Fibroblast of upper back skin (primary cell): ENCODE measurements around the gene CANT1.
"Not testable (repeated sequence)": the region's sequence is repeated elsewhere in the genome, so short reads cannot be mapped to it uniquely, and the experiment has no call there.

Source experiments
- DNase-seq: peaks from one replicate; pipeline ENCODE4 v3.0.0-alpha.2; 2013

Gene CANT1

DNA sequence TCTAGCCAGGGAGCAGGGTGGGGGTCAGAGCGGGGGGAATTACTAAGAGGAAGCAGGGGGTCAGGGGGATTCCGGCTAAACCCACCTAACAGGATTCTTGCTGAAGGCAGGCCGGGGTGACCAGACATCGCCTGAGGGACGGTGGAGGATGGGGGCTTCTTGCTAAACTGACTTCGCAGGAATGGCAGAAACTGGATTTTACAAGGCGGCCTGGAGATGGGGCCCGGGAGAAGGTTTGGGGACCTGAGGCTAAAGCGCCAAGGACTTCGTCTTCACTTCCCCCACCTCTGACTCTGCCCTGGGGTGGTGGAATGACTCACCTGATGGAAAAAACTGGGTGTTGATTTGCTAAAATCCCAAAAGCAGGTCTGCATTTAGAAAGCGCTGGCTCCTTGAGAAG lies 53.3 kb downstream of the CANT1 start:
- DNase-seq: no peak

DNA sequence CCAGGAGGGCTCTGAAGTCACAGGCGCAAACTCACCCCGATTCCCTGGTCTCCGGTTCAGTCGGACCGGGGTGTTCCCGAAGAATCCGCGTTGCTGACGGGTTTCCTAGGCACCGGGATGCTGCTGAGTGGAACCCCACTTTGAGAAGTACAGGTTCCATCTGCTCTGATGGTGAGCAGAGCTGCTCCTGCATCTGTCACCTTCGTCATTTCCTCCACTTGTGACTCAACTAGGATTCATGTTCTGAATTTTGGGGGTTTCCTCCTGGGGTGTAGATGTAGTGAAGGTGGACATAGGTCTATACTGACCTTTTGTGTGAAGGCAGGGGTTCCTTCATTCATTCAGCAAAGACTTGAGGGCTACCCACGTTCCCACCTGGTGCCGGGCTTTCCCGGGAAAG lies 54.9 kb downstream of the CANT1 start:
- DNase-seq: no peak

DNA sequence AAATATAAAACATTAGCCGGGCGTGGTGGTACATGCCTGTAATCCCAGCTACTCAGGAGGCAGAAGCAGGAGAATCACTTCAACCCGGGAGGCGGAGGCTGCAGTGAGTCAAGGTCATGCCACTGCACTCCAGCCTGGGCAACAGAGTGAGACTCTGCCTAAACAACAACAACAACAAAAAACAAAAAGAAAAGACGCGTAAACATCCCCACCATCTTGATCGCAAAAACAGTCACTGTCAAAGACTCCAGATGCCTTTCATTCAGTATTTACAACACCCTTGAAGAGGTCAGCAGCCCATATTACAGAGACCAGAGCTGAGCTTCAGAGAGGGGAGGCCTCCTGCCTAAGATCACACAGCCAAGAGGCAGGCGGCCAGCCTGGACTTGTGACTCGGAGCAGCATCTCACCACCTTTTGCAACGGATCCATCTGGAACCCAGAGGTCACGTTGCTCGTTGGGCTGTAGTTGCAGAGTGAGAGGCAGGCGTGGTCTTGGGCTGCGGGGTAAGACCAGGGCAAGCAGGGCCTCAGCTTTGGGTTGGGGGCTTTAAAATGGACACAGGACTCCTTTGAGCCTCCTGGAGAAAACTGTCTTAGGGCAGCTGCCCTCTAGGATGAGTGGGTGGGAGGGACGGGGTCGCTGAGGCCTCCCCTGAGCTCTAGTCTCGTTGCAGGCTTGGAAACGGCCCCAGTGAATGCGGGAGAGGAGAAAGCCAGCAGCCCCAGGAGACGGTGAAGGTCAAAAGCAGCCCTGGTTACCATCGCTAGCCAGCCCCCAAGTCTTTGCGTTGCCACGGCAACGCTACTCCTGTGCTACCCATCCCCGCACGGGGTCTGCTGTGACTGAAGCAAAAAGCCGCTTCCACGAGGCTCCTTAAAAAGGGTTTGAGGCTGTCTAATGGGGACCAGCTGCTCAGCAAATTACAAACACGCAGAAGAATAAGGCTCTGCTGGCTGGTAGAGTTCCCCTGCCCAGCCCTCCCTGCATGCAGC lies 55.9 kb downstream of the CANT1 start:
- DNase-seq: peak; percentile 53

DNA sequence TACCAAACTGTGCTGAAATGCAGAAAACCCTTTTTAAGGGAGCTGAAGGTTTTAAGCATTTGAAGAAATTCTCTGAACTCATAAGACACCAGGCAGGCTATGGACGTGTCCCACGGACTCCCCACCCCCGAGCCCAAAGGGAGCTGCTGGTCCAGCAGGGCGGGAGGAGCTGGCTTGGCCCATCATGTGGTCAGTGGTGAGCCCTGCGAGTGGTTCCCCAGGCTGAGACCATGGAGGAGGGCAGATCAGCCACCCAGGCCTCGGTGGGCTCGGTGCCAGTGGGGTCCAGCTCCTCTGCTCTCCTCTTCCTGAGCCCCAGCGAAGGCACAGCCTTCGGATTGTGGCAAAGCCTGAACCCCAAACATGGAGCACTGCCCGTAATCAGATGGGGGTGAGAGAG lies 56.9 kb downstream of the CANT1 start:
- DNase-seq: no peak

DNA sequence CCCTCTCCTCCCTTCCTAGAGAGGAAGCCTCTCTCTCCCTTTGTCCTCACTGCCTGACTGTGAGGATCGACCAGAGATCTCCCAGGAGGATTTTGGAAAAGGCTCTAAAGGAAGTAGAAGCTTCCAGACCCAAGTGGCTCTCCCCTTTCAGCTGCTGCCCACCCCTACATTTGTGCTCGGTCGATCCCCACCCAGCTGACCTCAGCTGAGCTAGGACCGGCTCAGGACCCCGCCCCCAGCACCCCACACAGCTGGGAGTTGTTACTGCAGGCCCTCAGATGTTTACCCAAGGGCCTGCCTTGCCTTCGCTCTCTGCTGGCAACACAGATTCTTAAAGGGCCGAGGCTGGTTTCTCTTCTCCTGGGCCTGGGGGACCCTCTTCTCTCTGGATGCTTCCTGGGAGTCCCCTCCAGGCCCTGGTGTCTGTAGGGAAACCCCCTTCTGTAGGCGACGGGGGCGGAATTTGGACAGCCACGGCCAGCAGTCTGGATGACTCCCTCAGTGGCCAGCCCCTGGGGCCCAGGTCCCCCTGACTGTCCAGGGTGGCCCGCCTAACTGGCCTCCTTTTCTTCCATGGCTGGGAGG lies 57.5 kb downstream of the CANT1 start:
- peak; percentile 15 for DNase-seq

DNA sequence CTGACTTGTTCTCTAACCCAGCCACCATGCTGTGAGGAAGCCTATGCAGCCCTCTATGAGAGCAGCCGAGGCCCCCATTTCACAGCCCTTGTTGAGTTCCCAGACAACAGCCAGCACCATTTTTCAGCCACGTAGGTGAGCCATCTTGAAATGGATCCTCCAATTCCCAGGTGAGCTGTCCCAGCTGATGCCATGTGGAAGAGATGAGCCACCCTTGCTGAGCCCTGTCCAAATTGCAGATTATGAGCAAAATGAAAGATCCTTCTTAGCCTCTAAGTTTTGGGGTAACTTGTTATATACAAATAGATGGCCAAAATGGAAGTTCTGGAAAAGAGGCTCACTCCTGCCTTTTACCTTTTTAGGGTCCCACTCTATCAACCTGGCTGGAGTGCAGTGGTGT lies 58.7 kb downstream of the CANT1 start:
- DNase-seq: no peak

DNA sequence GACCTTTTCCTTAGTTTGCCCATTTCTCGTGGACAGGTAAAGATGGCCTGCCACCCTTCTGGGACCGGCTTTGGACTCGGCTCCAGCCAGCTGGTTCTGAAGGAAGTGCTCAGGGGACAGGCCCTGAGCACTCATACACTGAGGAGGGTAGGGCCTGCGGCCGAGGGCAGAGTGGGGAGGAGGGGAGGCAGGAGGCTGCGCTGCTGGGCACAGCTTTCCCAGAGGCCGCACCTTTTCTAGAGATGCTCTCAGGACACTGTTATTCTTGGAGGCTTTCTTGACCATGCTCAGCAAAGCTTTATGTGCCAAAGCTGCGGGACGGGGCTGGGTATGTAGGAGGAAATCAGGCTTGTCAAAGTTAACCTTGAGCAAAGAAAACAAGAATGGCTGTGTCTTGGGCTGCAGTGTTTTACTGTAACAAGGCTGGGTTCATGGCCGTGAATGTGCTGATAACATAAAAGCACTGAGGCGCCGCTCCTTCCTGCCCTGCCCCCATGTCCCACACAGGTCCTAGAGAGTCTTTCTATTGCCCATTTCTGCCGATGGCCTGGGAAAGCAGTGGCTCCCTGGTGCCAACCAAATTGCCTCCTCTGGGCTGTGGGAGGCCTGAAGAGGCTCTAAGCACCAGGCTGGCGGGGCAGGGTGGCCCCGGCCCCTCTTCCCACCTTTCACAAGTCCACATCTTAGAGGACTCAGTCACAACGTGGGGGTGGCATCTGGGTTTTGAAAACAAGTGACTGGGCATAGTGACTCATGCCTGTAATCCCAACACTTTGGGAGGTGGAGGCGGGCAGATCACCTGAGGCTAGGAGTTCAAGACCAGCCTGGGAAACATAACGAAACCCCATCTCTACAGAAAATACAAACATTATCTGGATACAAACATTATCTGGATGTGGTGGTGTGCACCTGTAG lies 62.1 kb downstream of the CANT1 start:
- DNase-seq: no peak

DNA sequence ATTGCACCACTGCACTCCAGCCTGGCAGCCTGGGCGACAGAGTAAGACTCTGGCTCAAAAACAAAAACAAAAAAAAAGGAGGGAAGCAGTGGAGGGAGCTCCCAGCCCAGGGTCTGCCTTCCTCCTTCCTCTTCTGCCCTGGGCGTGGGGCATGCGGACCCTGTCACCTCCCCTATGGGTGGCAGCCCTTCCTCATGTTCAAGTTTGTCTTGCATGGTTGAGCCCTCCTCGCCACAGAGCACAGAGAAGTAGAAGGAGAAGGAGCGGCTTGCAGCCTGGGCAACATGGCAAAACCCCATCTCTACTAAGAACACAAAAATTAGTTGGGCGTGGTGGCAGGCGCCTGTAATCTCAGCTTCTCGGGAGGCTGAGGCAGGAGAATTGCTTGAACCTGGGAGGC lies 62.9 kb downstream of the CANT1 start:
- no peak for DNase-seq

DNA sequence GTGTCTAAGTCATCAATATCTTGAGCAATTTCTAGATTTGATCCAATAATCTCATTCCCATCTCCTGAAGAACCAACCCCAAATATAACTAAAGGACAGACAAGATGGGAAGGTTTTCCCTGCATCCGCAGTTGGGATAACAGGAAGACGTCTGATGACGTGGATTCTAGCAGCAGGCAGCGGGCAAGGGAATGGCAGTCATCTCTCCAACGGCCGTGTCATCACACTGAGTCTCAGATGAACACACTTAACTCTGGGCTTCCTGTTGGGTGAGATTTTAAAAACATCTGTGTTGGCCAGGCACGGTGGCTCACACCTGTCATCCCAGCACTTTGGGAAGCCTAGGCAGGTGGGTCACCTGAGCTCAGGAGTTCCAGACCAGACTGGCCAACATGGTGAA lies 63.4 kb downstream of the CANT1 start:
- DNase-seq: no peak

DNA sequence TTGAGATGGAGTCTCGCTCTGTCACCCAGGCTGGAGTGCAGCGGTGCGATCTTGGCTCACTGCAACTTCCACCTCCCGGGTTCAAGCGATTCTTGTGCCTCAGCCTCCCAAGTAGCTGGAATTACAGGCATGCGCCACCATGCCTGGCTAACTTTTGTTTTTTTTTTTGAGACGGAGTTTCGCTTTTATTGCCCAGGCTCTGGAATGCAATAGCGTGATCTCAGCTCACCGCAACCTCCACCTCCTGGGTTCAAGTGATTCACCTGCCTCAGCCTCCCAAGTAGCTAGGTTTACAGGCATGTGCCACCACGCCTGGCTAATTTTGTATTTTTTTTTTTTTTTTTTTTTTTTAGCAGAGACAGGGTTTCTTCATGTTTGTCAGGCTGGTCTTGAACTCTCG lies 64.1 kb downstream of the CANT1 start:
- DNase-seq: not testable (repeated sequence)

DNA sequence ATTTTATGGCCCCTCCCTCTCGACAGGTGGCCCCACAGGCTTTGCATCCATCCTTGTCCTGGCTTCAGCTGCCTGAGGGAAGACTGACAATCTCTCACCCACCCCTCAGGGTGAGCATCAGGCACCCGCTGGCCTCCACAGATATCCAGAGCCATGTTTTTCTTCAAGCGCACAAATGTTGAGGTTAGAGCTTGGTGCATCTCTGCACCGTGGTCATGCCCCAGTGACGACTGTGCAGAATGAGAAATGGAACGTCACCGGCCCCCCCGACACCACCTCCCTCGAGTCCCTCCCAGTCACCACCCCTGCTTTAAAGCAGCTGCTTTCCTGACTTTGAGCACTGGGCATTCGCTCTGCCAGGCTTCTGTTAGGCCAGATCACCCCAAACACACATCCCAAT lies 64.6 kb downstream of the CANT1 start:
- no peak for DNase-seq

DNA sequence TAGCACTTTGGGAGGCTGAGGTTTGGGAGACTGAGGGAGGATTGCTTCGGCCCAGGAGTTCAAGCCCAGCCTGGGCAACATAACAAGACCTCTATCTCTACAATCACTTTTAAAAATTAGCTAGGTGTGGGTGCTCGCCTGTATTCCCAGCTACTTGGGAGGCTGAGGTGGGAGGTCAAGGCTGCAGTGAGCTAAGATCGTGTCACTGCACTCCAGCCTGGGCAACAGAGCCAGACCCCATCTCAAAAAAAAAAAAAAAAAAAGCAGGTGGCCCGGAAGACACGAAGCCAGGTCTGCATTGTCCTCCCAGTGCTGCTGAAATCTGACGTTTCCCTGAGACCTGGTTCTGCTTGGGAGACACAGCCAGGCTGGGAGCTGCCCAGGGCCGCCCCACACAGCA lies 65.5 kb downstream of the CANT1 start:
- DNase-seq: no peak
